NCI-H187 treated with DMSO at 0.1 percent for 48 hours (cell line): ENCODE measurements around the gene PIP4K2B.
"Not testable (repeated sequence)": the region's sequence is repeated elsewhere in the genome, so short reads cannot be mapped to it uniquely, and the experiment has no call there.

Experiments
- DNase-seq: peaks from one replicate; lab custom pipeline; 2025; lab: John Stamatoyannopoulos, UW

PIP4K2B gene

GRCh38 chr17:38730526-38731379 lies 68.6 kb downstream of the PIP4K2B start:
- DNase-seq = no peak

- DNase-seq = no peak
Measured at GRCh38 chr17:38729886-38730525, 69.3 kb downstream of the PIP4K2B start, which contains the start of gene CISD3. Gene CISD3 (plus strand): TSS chr17:38730341. CDS start chr17:38730359, 18 bp downstream.

- DNase-seq = no peak
Measured at GRCh38 chr17:38729368-38729885, 69.9 kb downstream of the PIP4K2B start.

GRCh38 chr17:38728290-38728831 lies 71.0 kb downstream of the PIP4K2B start:
- DNase-seq = no peak

- DNase-seq = no peak
Measured at GRCh38 chr17:38727736-38728135, 71.6 kb downstream of the PIP4K2B start.

- DNase-seq = not testable (repeated sequence)
Measured at GRCh38 chr17:38726145-38726544, 73.2 kb downstream of the PIP4K2B start.

- no peak for DNase-seq
Measured at GRCh38 chr17:38725066-38725465, 74.3 kb downstream of the PIP4K2B start.

GRCh38 chr17:38724337-38724988 lies 74.9 kb downstream of the PIP4K2B start:
- no peak for DNase-seq

GRCh38 chr17:38721802-38722201 lies 77.6 kb downstream of the PIP4K2B start:
- no peak for DNase-seq

GRCh38 chr17:38720941-38721340 lies 78.4 kb downstream of the PIP4K2B start:
- DNase-seq = no peak

GRCh38 chr17:38719943-38720641 lies 79.3 kb downstream of the PIP4K2B start:
- no peak for DNase-seq

GRCh38 chr17:38719289-38719942 lies 79.9 kb downstream of the PIP4K2B start:
- DNase-seq = no peak

- no peak for DNase-seq
Measured at GRCh38 chr17:38717139-38717745, 82.1 kb downstream of the PIP4K2B start.

- no peak for DNase-seq
Measured at GRCh38 chr17:38716368-38717005, 82.9 kb downstream of the PIP4K2B start.
